Activated CD8-positive, alpha-beta memory T cell treated with anti-CD3 and anti-CD28 coated beads for 1 hour (primary cell): ENCODE results near the gene ADI1.

Experiments
- DNase-seq, 2 donors: peaks; one replicate each; pipeline ENCODE4 v3.0.0-alpha.2; 2020; ENCODE audit warnings: low read depth in 1 of 2; ENCODE audit errors: extremely low read depth in 1 of 2

ADI1 gene, protein sequence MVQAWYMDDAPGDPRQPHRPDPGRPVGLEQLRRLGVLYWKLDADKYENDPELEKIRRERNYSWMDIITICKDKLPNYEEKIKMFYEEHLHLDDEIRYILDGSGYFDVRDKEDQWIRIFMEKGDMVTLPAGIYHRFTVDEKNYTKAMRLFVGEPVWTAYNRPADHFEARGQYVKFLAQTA

DNA sequence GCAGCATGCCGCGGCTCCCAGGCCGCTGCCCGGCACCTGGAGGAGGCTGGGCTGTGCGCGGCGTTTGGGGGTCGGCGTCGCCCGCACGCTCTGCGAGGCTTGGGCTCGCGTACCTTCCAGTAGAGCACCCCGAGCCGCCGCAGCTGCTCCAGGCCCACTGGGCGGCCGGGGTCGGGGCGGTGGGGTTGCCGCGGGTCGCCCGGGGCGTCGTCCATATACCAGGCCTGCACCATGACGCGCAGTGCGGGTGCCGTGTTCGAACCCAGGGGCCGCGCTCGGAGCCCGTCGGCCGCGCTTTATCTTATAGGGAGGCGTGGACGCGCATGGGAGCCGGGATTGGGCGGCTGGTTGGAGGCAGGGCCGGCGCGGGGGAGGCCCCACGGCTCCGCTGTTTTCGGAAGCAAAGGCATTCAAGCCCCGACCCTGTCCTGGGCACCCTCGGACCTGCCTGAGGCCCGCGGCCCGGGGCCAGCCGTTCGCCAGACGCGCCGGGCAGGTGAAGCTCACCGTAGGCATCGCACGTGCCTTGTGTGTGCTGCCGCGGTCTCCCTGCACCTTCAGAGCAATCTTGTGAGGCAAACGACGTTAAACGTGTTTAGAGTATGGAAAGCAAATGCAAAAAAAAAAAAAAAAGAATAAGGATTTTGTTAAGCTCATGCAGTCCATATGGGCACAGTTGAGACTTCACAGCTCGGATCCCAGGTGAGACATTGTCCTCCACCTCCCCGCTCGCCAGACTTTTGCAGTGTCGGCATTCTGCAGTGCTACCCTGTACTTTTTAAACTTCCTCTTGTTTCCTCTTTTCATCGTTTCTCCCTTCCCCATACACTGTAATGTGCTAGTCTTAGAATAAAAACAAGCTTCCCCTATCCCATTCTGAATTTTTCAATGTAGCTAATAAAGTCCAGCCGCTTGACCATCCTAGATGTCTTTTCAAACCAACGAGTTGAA lies at the start of gene ADI1:
Gene ADI1, minus strand, starts transcription at position 277 of the 951 bp plus-strand sequence. Its CDS starts 44 bp downstream, at position 233.
- peak; percentile 27 to 59 for DNase-seq

GRCh38 chr2:3566806-3567205 lies 47.5 kb upstream of the ADI1 start:
- DNase-seq, result no peak

- DNase-seq, result no peak
These were observed 45.8 kb upstream of the ADI1 start for GRCh38 chr2:3565117-3565516.

- no peak for DNase-seq
These were observed 44.2 kb upstream of the ADI1 start for GRCh38 chr2:3563521-3563976.

- peak; percentile 97 to 99 for DNase-seq
These were observed 39.1 kb upstream of the ADI1 start, which contains the start of gene RNASEH1 for GRCh38 chr2:3558205-3559014. TSS of gene RNASEH1 (minus strand) at chr2:3558333. CDS start at chr2:3558260, 73 bp downstream.

GRCh38 chr2:3557639-3558204 lies 38.4 kb upstream of the ADI1 start:
- no peak for DNase-seq

GRCh38 chr2:3553946-3554345 lies 34.6 kb upstream of the ADI1 start:
- no peak for DNase-seq

DNA sequence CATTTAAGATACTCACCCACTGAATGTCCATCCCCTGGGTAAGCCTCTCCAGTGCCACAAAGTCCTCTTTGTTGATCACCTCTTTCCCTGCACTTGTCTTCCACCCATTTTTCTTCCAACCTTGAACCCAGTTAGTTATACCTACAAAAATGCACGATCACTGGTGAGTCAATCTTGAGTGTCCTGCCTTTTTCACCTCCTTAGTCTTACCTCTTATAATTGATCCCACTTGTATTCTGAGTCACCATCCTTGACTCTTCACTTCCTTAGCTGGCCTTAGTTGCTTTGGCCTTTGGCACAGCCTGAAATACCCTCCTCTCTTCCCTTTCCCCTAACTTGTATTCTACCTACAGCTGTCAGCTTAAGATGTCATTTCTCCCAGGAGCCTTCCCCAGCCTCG lies 28.6 kb upstream of the ADI1 start:
- DNase-seq, result no peak

- DNase-seq, result no peak
These were observed 26.6 kb upstream of the ADI1 start for GRCh38 chr2:3545788-3546478.

- no peak for DNase-seq
These were observed 23.8 kb upstream of the ADI1 start for GRCh38 chr2:3543023-3543683.

DNA sequence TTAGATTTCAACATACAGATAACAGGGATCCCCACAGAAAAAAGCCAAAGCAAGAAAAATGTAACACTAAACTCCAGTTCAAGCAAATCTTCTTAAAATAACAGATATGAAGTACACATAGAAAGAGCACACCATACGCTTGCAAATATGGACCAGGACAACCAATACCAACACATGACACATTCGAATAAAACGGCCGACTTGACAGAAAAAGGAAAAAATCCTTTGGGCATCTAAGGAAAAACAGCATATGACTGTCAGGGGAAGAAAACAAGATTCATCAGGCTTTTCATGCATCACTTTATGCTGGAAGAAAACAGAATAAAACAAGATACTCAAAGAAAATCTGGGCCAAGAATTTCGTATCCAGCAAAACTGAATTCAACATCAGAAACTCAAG lies 22.8 kb upstream of the ADI1 start:
- DNase-seq, result no peak

- no peak for DNase-seq
These were observed 20.5 kb upstream of the ADI1 start for GRCh38 chr2:3539836-3540235.

DNA sequence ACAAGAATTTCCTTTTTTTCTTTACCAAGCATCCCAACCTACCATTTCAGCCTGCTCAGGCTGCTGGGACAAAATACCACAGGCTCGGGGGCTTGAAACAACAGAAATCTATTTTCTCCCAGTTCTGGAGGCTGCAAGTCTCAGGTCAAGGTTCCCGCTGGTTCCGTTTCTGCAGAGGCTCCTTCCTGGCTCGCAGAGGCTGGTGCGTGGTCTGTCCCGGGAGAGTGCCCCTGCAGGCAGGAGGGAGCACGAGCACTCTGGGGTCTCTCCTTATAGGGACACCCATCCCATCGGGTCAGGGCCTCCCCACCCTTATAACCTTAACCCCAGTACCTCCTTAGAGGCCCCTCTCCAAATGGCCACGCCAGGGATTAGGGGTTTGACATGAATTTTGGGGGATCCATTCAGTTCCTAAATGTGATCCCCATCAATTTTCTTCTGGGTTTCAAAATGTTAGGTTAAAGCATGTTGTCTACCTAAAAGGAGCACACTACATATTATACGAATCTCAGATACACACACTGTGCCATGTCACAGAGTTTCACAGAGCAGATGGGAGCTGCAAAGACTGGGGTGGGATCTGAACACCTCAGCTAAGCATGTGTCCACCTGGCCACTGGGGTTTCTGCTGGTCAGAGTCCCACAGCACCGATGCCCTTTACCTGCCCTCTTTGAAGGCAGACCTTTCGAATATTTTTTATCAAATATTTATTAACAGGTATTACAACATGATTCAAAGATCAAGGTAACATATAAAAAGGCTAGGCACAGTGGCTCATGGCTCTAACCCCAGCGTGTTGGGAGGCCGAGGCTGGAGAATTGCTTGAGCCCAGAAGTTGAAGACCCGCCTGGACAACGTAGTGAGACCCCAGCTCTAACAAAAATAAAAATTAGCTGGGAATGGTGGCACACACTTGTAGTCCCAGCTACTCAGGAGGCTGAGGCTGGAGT lies 17.6 kb upstream of the ADI1 start:
- peak in 1 of 2 donors; percentile 7 for DNase-seq

DNA sequence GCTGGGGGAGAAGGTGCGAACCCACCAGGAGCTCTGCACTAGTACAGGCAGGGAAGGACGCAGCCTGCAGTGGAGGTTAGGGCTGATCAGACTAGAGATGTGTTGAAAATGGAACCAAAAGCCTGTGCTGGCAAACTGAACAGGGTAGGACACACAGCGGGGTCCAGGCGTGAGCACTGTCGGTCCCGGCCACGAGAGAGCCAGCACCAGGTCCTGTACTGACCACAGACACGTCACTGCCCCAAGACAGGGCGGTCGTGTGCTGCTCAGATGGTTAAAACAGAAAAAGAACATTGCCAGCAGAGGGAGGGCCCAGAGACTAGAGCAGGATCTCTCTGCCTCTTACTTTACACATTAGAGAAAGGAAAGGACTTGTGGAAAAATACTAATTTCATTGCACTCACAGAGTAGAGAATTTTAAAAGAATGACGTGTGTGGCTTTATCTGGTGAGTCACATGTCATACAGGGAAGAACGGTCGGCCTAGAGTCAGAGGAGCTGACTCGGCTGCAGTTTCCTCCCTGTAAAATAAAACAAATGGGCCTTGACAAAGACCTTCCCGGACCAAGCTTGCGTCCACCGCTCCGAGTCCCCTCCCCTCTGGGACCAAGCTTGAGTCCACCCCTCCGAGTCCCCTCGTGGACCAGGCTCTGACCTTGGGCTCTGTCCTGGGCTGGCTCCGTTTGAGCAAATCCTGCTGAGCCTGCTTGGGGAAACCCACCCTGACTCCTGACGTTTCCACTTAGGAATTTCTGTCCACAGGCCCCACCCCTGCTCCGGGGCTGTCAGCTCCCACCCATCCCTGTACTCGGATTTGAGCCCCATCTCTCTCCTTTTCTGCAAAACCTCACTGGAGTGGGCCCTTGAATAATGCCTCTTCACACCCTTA lies 16.7 kb upstream of the ADI1 start:
- no peak for DNase-seq

DNA sequence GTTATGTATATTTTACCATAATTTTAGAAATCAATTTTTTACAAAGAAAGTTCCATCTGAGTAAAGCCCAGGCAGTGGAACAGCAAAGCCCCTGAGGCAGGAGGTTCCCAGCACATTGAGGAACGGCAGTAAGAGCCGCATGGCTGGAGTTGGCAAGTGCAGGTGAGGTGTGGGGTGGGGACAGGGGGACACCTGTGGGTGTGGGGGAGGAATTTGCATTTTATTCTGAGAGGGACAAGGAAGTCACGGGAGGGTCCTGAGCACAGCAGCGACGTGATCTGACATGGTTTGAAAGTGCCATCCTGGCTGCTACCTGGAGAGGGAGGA lies 16.1 kb upstream of the ADI1 start:
- DNase-seq, result no peak

- DNase-seq, result no peak
These were observed 15.0 kb upstream of the ADI1 start for GRCh38 chr2:3534251-3534814.

DNA sequence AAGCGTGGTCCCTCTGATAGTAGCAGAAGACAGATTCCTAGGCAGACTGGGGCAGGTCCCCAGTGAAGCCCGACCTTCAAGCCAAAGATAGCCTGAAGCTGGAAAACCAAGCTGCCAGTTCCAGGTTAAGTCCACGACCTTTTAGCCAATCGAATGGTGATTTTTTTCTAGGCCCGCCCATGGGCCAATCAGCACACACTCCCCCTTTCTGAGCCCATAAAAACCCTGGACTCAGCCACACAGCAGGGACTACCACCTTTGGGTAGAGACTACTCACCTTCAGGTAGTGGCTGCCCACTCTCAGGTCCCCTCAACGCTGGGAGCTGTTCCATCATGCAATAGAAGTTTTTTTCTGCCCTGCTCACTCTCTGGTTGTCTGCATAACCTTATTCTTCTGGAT lies 14.5 kb upstream of the ADI1 start:
- DNase-seq, result no peak
